ENCODE measurements around the gene CALM3.

GRCh38 chr19:46629546-46630025 lies 28.5 kb downstream of the CALM3 start:
- TF ChIP-seq EZH2phosphoT487 (IDR thresholded peaks at IDR 0.05; ENCODE audit: borderline replicate concordance, low read depth), result no peak
- TF ChIP-seq, protein P1, sequence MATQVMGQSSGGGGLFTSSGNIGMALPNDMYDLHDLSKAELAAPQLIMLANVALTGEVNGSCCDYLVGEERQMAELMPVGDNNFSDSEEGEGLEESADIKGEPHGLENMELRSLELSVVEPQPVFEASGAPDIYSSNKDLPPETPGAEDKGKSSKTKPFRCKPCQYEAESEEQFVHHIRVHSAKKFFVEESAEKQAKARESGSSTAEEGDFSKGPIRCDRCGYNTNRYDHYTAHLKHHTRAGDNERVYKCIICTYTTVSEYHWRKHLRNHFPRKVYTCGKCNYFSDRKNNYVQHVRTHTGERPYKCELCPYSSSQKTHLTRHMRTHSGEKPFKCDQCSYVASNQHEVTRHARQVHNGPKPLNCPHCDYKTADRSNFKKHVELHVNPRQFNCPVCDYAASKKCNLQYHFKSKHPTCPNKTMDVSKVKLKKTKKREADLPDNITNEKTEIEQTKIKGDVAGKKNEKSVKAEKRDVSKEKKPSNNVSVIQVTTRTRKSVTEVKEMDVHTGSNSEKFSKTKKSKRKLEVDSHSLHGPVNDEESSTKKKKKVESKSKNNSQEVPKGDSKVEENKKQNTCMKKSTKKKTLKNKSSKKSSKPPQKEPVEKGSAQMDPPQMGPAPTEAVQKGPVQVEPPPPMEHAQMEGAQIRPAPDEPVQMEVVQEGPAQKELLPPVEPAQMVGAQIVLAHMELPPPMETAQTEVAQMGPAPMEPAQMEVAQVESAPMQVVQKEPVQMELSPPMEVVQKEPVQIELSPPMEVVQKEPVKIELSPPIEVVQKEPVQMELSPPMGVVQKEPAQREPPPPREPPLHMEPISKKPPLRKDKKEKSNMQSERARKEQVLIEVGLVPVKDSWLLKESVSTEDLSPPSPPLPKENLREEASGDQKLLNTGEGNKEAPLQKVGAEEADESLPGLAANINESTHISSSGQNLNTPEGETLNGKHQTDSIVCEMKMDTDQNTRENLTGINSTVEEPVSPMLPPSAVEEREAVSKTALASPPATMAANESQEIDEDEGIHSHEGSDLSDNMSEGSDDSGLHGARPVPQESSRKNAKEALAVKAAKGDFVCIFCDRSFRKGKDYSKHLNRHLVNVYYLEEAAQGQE (IDR thresholded peaks at IDR 0.05; ENCODE audit: low read depth, low read length), result no peak
- TF ChIP-seq, protein P2, sequence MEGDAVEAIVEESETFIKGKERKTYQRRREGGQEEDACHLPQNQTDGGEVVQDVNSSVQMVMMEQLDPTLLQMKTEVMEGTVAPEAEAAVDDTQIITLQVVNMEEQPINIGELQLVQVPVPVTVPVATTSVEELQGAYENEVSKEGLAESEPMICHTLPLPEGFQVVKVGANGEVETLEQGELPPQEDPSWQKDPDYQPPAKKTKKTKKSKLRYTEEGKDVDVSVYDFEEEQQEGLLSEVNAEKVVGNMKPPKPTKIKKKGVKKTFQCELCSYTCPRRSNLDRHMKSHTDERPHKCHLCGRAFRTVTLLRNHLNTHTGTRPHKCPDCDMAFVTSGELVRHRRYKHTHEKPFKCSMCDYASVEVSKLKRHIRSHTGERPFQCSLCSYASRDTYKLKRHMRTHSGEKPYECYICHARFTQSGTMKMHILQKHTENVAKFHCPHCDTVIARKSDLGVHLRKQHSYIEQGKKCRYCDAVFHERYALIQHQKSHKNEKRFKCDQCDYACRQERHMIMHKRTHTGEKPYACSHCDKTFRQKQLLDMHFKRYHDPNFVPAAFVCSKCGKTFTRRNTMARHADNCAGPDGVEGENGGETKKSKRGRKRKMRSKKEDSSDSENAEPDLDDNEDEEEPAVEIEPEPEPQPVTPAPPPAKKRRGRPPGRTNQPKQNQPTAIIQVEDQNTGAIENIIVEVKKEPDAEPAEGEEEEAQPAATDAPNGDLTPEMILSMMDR (IDR thresholded peaks at IDR 0.05), result no peak
- peak in 1 of 2 experiments; percentile 98; a peak in 2 of 4 replicates for TF ChIP-seq EP300 (IDR thresholded peaks at IDR 0.05; ENCODE audit: borderline replicate concordance in 1 of 2, low read depth in 1 of 2, low read length in 1 of 2)
- TF ChIP-seq SIN3A (IDR thresholded peaks at IDR 0.05; ENCODE audit: borderline replicate concordance, low read depth, low read length), result no peak
- TF ChIP-seq, protein P3, sequence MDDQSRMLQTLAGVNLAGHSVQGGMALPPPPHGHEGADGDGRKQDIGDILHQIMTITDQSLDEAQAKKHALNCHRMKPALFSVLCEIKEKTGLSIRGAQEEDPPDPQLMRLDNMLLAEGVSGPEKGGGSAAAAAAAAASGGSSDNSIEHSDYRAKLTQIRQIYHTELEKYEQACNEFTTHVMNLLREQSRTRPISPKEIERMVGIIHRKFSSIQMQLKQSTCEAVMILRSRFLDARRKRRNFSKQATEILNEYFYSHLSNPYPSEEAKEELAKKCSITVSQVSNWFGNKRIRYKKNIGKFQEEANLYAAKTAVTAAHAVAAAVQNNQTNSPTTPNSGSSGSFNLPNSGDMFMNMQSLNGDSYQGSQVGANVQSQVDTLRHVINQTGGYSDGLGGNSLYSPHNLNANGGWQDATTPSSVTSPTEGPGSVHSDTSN (IDR thresholded peaks at IDR 0.05), result no peak
- no peak for TF ChIP-seq ZBTB33 (IDR thresholded peaks at IDR 0.05; ENCODE audit: borderline replicate concordance, low read depth)
- no peak for TF ChIP-seq NFIC (IDR thresholded peaks at IDR 0.05; ENCODE audit: borderline replicate concordance)
- TF ChIP-seq YY1 (IDR thresholded peaks at IDR 0.05; ENCODE audit: low read depth), result no peak
- TF ChIP-seq MXI1 (IDR thresholded peaks at IDR 0.05; ENCODE audit: low read depth, low read length), result peak; percentile 84
- TF ChIP-seq RFX5 (IDR thresholded peaks at IDR 0.05; ENCODE audit: low read length), result no peak
- no peak for TF ChIP-seq POLR2AphosphoS5 (IDR thresholded peaks at IDR 0.05; ENCODE audit: low read depth, low read length)
